TTC549 (cell line): ENCODE measurements around the gene CCDC200.
"Not testable (repeated sequence)": the region's sequence is repeated elsewhere in the genome, so short reads cannot be mapped to it uniquely, and the experiment has no call there.

Source experiments
- FAIRE-seq: peaks from 2 replicates; lab custom pipeline; 2012; peaks lifted over from hg19 to GRCh38; lab: Jason Lieb, UNC

CCDC200 gene

DNA sequence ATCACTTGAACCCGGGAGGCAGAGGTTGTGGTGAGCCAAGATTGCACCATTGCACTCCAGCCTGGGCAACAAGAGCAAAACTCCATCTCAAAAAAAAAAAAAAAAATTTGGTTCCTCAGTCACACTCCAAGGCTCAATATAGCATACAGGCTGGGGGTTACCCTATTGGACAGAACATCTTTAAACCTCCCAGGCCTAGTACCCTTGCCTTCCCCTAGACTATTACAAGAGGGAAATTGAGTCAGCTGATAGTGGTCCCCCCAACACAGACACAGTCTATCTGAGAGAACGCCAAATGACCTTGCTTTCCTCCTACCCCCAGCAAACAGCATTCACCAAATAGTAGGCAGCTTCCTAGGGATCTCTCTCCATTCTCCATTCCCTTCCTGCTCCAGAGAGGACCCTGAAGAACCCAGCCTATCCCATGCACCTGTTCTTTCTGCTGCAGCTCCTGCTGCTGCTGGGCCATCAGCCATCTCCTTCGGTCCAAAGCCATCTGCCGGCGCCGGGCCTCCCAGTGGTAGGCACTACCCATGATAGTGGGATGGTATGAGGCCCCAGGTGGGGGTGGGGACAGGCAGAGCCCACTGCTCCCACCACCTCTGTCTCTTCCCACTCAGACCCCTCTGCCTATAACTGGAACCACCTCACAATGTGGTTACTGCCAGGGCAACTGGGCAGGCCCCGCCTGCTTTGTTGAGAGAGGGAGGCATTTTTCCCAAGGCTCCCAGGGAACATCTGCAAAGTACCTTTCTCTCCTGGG lies at the start of gene CCDC200:
TSS of gene CCDC200 (minus strand) at position 604 of the 763 bp plus-strand sequence. CDS start at position 535, 69 bp downstream.
- FAIRE-seq: not testable (repeated sequence)

DNA sequence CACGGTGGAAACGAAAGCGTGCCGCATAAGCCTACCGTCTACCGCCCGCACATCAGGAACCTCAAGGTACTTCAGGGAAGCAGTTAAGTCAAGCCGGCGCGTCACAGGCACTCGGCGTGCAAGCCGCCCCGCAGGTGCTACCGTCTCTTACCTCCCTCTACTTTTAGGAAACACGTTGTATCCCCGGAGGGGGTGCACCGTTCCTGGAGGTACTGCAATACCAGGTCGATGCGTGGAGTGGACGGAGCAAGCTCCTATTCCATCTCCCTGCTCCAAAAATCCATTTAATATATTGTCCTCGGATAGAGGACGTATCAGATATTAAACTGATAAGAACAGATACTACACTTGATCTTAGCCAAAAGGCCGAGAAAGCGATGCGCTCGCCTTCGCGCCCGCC lies 44.5 kb upstream of the CCDC200 start:
- not testable (repeated sequence) for FAIRE-seq

- not testable (repeated sequence) for FAIRE-seq
These were observed 44.1 kb upstream of the CCDC200 start for GRCh38 chr17:43272483-43272882.

DNA sequence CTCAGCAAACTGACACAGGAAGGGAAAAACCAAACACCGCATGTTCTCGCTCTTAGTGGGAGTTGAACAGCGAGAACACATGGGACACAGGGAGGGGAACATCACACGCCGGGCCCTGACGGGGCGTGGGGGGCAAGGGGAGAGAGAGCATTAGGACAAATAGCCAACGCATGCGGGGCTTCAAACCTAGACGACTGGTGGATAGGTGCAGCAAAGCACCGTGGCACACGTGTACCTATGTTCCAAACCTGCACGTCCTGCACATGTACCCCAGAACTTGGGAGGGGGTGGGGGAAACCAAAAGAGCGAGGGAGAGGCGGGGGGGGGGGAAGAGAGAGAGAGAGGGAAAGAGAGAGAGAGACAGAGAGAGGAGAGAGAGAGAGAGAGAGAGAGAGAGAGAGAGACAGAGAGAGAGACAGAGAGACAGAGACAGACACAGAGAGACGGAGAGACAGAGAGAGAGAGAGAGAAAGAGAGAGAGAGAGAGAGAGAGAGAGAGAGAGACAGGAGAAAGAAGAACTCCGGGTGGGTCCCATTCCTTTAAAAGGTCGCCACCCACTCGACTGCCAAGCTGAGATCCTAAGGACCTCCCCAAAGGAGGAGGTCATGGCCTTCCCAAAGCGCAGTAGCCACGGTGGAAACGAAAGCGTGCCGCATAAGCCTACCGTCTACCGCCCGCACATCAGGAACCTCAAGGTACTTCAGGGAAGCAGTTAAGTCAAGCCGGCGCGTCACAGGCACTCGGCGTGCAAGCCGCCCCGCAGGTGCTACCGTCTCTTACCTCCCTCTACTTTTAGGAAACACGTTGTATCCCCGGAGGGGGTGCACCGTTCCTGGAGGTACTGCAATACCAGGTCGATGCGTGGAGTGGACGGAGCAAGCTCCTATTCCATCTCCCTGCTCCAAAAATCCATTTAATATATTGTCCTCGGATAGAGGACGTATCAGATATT lies 42.4 kb upstream of the CCDC200 start:
- FAIRE-seq: not testable (repeated sequence)

- not testable (repeated sequence) for FAIRE-seq
These were observed 18.0 kb upstream of the CCDC200 start for GRCh38 chr17:43246456-43246855.

DNA sequence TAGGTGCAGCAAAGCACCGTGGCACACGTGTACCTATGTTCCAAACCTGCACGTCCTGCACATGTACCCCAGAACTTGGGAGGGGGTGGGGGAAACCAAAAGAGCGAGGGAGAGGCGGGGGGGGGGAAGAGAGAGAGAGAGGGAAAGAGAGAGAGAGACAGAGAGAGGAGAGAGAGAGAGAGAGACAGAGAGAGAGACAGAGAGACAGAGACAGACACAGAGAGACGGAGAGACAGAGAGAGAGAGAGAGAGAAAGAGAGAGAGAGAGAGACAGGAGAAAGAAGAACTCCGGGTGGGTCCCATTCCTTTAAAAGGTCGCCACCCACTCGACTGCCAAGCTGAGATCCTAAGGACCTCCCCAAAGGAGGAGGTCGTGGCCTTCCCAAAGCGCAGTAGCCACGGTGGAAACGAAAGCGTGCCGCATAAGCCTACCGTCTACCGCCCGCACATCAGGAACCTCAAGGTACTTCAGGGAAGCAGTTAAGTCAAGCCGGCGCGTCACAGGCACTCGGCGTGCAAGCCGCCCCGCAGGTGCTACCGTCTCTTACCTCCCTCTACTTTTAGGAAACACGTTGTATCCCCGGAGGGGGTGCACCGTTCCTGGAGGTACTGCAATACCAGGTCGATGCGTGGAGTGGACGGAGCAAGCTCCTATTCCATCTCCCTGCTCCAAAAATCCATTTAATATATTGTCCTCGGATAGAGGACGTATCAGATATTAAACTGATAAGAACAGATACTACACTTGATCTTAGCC lies 12.4 kb upstream of the CCDC200 start:
- not testable (repeated sequence) for FAIRE-seq

GRCh38 chr17:43239597-43239996 lies 11.2 kb upstream of the CCDC200 start:
- not testable (repeated sequence) for FAIRE-seq

DNA sequence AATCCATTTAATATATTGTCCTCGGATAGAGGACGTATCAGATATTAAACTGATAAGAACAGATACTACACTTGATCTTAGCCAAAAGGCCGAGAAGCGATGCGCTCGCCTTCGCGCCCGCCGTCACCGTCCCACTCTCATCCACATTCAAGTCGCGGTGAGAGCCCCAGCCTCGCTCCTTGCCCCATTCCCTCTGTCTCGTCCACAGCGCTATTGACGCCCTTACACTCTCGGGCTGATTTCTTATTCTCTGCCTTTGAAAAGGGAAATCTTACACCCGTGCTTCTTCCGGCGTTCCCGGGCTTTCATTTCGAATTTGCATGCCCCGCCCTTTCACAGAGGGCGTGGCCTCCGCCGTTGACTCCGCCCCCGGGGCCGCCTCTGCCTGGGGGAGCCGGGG lies 5.5 kb upstream of the CCDC200 start, which contains the start of gene RNU2-1:
TSS of gene RNU2-1 (minus strand) at position 101 of the 400 bp plus-strand sequence.
- FAIRE-seq: not testable (repeated sequence)

DNA sequence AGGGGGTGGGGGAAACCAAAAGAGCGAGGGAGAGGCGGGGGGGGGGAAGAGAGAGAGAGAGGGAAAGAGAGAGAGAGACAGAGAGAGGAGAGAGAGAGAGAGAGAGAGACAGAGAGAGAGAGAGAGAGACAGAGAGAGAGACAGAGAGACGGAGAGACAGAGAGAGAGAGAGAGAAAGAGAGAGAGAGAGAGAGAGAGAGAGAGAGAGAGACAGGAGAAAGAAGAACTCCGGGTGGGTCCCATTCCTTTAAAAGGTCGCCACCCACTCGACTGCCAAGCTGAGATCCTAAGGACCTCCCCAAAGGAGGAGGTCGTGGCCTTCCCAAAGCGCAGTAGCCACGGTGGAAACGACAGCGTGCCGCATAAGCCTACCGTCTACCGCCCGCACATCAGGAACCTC lies 4.8 kb upstream of the CCDC200 start:
- not testable (repeated sequence) for FAIRE-seq

GRCh38 chr17:43232021-43232699 lies 3.7 kb upstream of the CCDC200 start:
- FAIRE-seq: not testable (repeated sequence)

- FAIRE-seq: not testable (repeated sequence)
These were observed 3.0 kb upstream of the CCDC200 start for GRCh38 chr17:43231205-43232020.

DNA sequence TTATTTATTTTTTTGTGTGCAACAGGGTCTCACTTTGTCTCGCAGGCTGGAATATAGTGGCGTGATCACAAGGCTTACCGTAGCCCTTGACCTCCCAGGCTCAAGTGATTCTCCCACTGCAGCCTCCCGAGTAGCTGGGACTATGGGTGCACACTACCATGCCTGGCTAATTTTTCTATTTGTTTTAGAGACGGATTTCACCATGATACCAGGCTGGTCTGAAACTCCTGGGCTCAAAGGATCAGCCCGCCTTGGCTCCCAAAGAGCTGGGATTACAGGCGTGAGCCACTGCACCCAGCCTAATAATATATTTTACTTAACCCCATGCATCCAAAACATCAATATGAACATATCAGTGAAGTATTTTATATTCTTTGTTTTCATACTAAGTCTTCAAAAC lies 2.0 kb downstream of the CCDC200 start:
- no peak for FAIRE-seq

DNA sequence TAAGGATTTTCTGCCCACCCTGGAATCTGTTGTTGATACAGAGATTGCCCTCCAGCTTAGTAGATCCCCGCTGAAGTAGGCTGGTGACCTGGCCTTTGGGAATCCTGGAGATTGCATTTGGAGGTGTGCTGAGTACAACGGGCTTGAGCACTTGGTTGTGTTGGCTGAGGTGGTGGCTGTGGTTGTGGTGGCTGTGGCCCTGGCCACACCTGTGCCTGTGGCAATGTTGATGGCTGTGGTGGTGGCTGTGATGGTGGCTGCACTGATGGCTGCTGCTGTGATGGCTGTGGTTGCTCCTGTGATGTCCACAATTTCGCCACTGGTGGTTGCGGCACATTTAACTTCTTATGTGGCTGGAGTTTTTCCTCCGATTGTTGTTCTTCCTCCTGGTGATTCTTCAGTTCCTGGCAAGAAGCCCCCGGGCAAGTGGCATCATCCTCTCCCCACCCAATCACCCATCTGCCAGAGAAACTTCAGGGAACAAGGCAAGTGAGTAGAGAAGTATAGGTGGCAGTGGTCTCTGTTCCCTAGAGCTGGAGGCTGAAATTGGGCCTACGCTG lies 4.2 kb downstream of the CCDC200 start:
- FAIRE-seq: no peak

DNA sequence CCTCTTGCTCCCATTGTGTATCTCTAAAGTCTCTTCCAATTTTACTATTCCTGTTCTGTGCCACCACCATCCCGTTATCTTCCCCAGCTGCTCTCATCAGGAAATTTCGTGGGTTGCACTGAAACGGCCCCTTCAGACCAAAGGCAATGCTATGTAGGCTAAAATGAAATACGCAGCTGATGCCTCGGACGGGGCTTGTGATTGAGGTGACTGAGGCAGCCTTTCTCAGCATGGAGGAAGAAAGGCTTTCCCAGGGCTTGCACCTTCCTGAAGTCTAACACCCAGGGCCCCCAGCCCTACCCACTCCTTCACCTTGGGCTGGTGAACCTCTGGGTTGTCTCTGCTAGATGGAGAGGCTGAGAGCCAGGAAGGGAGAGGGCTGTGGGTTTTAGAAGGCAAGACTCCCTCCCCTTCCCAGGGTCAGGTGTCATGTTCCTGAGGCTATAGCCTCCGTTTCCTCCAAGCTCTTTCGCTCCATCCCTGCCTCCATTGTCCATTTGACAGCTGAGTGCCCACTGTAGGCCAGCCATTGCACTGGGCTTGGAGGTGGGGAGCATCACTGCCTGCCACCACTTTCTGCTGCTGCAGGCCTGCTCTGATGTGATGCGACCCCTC lies 7.8 kb downstream of the CCDC200 start:
- FAIRE-seq: no peak

- FAIRE-seq: no peak
These were observed 8.6 kb downstream of the CCDC200 start for GRCh38 chr17:43219746-43220380.

- no peak for FAIRE-seq
These were observed 9.4 kb downstream of the CCDC200 start for GRCh38 chr17:43219001-43219400.

DNA sequence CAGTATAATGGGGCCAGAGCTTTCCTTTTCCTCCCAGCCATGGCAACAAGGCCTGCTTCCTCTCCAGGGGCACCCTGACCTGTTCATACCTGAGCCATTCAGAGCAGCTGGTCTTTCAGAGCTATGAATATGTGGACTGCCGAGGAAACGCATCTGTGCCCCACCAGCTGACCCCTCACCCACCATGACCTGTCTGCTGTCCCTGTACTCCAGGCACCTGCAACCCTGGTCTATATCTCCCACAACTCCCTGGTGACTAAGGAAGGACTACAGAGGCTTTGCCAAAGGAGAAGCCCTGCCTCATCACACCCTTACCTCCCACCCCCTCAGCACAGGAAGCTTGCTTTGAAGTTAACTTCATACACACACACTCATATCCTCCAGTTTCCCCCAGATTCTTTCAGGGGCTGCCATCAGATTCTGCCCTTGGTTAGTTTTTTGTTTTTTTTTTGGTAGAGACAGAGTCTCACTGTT lies 10.8 kb downstream of the CCDC200 start:
- FAIRE-seq: no peak

DNA sequence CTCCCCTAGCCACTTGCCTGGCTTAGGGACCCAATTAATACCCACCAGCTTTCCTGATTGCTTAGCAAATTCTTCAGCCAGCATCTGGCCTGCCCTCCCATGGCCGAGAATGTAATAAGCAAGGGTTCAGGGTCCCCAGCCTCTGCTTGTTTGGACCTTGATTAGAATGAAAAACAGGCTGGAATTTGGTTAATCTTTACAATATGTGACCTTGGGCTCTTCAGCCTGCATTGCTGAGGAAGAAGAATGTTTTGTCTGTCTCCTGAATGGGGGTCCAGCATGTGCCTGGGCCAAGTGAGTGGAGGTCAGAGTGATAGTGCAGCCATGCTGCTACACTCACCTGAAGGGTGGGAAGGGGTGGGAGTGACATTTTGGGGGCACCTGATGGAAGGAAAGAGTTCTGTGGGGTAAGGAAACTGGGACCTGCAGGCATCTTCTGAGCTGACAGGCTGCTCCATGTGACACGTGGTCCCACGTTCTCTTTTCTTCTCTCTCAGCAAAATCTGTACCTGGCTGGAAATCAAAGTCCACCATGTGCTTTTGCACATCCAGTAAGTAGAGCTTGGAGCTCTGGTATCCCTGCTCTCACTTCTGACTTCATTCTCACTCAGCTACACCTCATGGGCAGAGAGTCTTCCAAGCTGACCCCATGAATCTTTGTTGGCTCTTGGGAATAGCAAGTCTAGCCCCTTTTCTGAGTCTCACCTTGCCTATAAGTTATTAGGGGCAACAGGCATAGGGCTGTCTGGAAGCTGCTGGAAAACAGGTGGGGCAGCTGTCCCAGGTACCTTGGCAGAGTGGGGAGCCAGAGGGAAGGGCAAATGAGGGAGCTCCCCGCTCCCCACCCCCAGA lies 11.4 kb downstream of the CCDC200 start:
- FAIRE-seq: no peak
